Muscle layer of duodenum (tissue), 2 donors: ENCODE measurements around the gene CTDP1.
A peak's percentile ranks its signal among the peaks of the same experiment; 100 is the strongest.

Source experiments
- H3K27ac ChIP-seq: one replicate; pipeline ENCODE4 v1.7.0; 2013; ENCODE audit warnings: mild to moderate bottlenecking, low read length
- H3K27me3 ChIP-seq: one replicate; pipeline ENCODE4 v1.7.0; 2013; ENCODE audit warnings: low read depth, mild to moderate bottlenecking, control low read depth, low read length
- H3K36me3 ChIP-seq, 2 donors: one replicate each; pipeline ENCODE4 v1.7.0; 2013; ENCODE audit warnings: low read length in 2 of 2, control low read depth in 1 of 2, mild to moderate bottlenecking in 1 of 2; ENCODE audit not compliant: insufficient read depth in 2 of 2, control insufficient read depth in 1 of 2
- H3K4me1 ChIP-seq, 2 donors: one replicate each; pipeline ENCODE4 v1.7.0; 2013; ENCODE audit warnings: low read length in 2 of 2, mild to moderate bottlenecking in 2 of 2, control low read depth in 1 of 2, moderate library complexity in 1 of 2; ENCODE audit not compliant: insufficient read depth in 2 of 2, control insufficient read depth in 1 of 2
- H3K4me3 ChIP-seq, 2 donors: one replicate each; pipeline ENCODE4 v1.7.0; 2013; ENCODE audit warnings: low read length in 2 of 2, low read depth in 1 of 2, mild to moderate bottlenecking in 1 of 2
- H3K9me3 ChIP-seq, 2 donors: one replicate each; pipeline ENCODE4 v1.7.0; 2013; ENCODE audit warnings: low read length in 2 of 2, control low read depth in 1 of 2, mild to moderate bottlenecking in 1 of 2; ENCODE audit not compliant: control insufficient read depth in 1 of 2
- donor health status: healthy.

CTDP1 gene, protein sequence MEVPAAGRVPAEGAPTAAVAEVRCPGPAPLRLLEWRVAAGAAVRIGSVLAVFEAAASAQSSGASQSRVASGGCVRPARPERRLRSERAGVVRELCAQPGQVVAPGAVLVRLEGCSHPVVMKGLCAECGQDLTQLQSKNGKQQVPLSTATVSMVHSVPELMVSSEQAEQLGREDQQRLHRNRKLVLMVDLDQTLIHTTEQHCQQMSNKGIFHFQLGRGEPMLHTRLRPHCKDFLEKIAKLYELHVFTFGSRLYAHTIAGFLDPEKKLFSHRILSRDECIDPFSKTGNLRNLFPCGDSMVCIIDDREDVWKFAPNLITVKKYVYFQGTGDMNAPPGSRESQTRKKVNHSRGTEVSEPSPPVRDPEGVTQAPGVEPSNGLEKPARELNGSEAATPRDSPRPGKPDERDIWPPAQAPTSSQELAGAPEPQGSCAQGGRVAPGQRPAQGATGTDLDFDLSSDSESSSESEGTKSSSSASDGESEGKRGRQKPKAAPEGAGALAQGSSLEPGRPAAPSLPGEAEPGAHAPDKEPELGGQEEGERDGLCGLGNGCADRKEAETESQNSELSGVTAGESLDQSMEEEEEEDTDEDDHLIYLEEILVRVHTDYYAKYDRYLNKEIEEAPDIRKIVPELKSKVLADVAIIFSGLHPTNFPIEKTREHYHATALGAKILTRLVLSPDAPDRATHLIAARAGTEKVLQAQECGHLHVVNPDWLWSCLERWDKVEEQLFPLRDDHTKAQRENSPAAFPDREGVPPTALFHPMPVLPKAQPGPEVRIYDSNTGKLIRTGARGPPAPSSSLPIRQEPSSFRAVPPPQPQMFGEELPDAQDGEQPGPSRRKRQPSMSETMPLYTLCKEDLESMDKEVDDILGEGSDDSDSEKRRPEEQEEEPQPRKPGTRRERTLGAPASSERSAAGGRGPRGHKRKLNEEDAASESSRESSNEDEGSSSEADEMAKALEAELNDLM

GRCh38 chr18:79679552-79680099, at the start of gene CTDP1:
TSS of gene CTDP1 (plus strand) at chr18:79679803. CDS start at chr18:79679948, 145 bp downstream.
- H3K27me3 ChIP-seq = no peaks in the 10 kb centered on the region
- H3K4me3 ChIP-seq = peak within 1 kb of the TSS; percentile 85 to 86
- peaks cover 19 to 30% of the 10 kb centered on the region in 2 donors for H3K4me1 ChIP-seq
- H3K9me3 ChIP-seq = no peaks in the 10 kb centered on the region
- peaks cover 0 to 3% of the 10 kb centered on the region in 2 donors for H3K36me3 ChIP-seq
- H3K27ac ChIP-seq = peak within 1 kb of the TSS; percentile 83

DNA sequence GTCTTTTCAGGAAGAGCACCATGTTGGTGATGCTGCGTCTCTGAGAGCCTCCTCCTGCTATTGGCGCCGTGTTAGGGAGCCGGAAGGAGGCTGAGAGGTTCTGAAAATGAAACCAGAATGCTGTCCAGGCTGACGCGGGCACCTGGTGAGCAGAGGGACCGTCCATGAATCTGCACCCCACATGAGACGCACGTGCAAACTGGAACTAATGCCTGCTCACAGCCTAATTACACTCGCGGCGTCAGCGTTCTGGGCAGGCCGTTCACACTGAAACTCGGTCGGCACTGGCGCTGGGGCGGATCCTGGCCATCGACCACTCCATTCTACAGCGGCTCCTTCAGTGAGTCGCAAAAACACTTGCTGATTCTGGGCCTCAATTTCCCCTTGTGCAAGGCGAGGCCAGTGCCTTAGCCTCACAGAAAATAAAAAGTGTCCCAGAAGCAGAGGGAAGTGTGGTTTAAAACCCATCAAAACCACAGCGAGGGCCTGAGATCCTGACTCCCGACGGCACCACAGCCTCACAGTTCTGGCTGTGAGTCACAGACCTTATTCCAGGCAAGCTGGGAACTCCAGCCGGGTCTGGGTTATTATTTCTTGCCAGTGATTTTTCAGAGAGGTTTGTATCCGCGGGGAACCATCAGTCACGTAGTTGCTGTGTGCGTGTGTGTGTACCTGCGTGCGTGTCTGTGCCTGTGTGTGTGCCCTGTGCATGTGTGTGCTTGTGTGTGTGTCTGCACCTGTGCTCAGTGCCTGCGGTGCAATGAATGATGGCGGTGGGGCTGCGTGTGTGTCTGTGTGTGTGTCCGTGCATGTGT, 49.1 kb upstream of the CTDP1 start:
- Histone ChIP-seq H3K4me1 (no peaks in the 10 kb centered on the region), H3K36me3 (no peaks in the 10 kb centered on the region), H3K4me3 (no peak overlapping the region), H3K27ac (no peak overlapping the region), H3K9me3 (no peaks in the 10 kb centered on the region), H3K27me3 (no peaks in the 10 kb centered on the region)

DNA sequence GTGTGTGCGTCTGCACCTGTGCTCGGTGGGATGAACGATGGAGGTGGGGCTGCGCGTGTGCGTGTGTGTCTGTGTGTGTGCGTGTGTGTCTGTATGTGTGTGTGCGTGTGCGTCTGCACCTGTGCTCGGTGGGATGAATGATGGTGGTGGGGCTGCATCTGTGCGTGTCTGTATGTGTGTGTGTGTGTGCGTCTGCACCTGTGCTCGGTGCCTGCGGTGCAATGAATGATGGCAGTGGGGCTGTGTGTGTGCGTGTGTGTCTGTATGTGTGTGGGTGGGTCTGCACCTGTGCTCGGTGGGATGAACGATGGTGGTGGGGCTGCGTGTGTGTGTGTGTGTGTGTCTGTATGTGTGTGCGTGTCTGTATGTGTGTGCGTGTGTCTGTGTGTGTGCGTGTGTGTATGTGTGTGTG, 48.5 kb upstream of the CTDP1 start:
- no peaks in the 10 kb centered on the region for H3K36me3 ChIP-seq
- no peak overlapping the region for H3K4me3 ChIP-seq
- H3K4me1 ChIP-seq = no peaks in the 10 kb centered on the region
- no peaks in the 10 kb centered on the region for H3K27me3 ChIP-seq
- no peak overlapping the region for H3K27ac ChIP-seq
- no peaks in the 10 kb centered on the region for H3K9me3 ChIP-seq

GRCh38 chr18:79631761-79632446, 47.7 kb upstream of the CTDP1 start:
- no peaks in the 10 kb centered on the region for H3K36me3 ChIP-seq
- no peaks in the 10 kb centered on the region for H3K27me3 ChIP-seq
- H3K9me3 ChIP-seq = no peaks in the 10 kb centered on the region
- H3K27ac ChIP-seq = no peak overlapping the region
- no peak overlapping the region for H3K4me3 ChIP-seq
- H3K4me1 ChIP-seq = no peaks in the 10 kb centered on the region

- H3K9me3 ChIP-seq = no peaks in the 10 kb centered on the region
- no peak overlapping the region for H3K4me3 ChIP-seq
- no peaks in the 10 kb centered on the region for H3K36me3 ChIP-seq
- H3K4me1 ChIP-seq = no peaks in the 10 kb centered on the region
- H3K27me3 ChIP-seq = peaks cover 6% of the 10 kb centered on the region
- H3K27ac ChIP-seq = no peak overlapping the region
These were observed 46.8 kb upstream of the CTDP1 start for GRCh38 chr18:79632765-79633164.

- no peak overlapping the region for H3K27ac ChIP-seq
- no peaks in the 10 kb centered on the region for H3K36me3 ChIP-seq
- peaks cover 6% of the 10 kb centered on the region for H3K27me3 ChIP-seq
- no peak overlapping the region for H3K4me3 ChIP-seq
- H3K4me1 ChIP-seq = no peaks in the 10 kb centered on the region
- no peaks in the 10 kb centered on the region for H3K9me3 ChIP-seq
These were observed 45.4 kb upstream of the CTDP1 start for GRCh38 chr18:79634186-79634585.

GRCh38 chr18:79634593-79635426, 44.8 kb upstream of the CTDP1 start:
- Histone ChIP-seq H3K4me1 (no peaks in the 10 kb centered on the region), H3K27ac (no peak overlapping the region), H3K9me3 (no peaks in the 10 kb centered on the region), H3K4me3 (no peak overlapping the region), H3K27me3 (peaks cover 6% of the 10 kb centered on the region), H3K36me3 (no peaks in the 10 kb centered on the region)

GRCh38 chr18:79635427-79635726, 44.2 kb upstream of the CTDP1 start:
- Histone ChIP-seq H3K36me3 (no peaks in the 10 kb centered on the region), H3K4me3 (no peak overlapping the region), H3K4me1 (no peaks in the 10 kb centered on the region), H3K27ac (no peak overlapping the region), H3K27me3 (peaks cover 6% of the 10 kb centered on the region), H3K9me3 (no peaks in the 10 kb centered on the region)

DNA sequence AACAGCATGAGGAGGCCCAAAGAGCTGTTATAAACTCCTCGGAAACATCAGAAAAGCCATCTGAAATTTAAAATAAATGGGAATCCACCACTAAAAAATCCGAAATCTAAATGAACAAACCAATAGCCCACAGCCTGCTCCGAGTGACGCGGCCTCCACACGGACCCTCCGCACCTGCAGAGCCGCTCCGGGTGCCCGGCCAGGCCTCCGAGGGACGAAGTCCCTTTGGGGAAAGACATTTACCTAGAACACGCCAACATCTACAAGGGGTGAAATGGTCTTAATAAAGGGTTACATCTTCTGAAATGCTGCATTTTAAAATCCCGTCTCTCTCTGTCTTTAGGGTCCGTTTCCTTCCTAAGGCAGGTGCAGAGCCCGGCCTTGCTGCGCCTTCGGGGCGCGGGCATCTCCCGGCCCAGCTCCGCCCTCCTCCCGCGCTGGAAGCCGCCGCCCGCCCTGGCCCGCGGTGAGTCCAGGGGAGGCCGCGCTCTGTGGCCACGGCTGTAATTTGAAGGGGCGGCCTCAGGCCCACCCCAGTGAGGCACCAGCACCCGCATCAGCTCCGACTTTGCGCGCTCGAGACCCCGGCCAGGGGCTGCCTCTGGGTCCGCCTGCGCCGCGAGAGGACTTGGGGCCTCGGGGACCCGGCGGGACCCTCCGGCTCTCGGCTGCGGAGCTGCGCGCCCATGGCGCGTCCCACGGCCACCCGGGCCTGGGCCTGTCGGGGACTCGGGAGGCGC, 42.3 kb upstream of the CTDP1 start:
- H3K36me3 ChIP-seq = no peaks in the 10 kb centered on the region
- H3K4me3 ChIP-seq = no peak overlapping the region
- H3K4me1 ChIP-seq = no peaks in the 10 kb centered on the region
- H3K27me3 ChIP-seq = peaks cover 6% of the 10 kb centered on the region
- no peaks in the 10 kb centered on the region for H3K9me3 ChIP-seq
- no peak overlapping the region for H3K27ac ChIP-seq
